Amniotic epithelial cell (primary cell): ENCODE data around the gene LIME1.

Source experiments
- DNase-seq: peaks from one replicate; pipeline ENCODE4 v3.0.0-alpha.2; 2010; ENCODE audit warnings: low read depth

The LIME1 gene

DNA sequence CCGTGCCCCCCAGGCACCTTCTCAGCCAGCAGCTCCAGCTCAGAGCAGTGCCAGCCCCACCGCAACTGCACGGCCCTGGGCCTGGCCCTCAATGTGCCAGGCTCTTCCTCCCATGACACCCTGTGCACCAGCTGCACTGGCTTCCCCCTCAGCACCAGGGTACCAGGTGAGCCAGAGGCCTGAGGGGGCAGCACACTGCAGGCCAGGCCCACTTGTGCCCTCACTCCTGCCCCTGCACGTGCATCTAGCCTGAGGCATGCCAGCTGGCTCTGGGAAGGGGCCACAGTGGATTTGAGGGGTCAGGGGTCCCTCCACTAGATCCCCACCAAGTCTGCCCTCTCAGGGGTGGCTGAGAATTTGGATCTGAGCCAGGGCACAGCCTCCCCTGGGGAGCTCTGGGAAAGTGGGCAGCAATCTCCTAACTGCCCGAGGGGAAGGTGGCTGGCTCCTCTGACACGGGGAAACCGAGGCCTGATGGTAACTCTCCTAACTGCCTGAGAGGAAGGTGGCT, 39.1 kb upstream of the LIME1 start:
- no peak for DNase-seq

- DNase-seq, result no peak
Measured at GRCh38 chr20:63697868-63698545, 38.5 kb upstream of the LIME1 start.

DNA sequence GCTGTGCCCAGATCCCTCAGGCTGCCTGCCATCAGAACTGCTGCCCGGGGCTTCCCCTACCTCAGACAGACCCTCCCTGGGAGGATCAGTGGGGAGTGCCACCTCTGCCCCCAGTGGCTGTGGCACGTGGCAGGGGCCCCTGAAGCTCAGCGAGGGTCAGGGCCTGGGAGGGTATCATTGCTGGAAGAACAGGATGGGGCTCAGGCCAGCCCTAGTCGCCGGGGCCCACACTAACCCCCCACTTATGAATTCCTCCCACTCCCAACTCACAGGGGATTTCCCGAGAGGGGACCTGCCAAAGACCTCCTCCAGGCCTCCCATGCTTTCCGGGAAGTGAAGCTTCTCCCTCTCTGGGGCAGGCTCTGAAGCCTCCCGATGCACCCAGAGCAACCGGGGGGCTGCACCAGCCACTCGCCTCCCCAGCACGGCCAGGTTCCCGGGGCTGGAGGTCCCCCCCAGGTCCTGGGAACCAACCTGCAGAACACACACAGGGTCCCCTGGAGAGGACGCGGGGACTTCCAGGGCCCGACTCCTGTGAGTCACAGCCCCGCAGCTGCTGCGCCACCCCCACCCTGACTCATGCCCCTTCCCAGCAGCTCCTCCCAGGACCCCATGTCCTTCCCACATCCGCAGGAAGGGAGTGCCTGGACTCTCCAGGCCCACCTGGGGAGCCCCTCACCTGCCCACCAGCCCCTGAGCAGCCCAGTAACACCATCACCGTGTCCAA, 37.6 kb upstream of the LIME1 start:
- DNase-seq, result peak; percentile 83

DNA sequence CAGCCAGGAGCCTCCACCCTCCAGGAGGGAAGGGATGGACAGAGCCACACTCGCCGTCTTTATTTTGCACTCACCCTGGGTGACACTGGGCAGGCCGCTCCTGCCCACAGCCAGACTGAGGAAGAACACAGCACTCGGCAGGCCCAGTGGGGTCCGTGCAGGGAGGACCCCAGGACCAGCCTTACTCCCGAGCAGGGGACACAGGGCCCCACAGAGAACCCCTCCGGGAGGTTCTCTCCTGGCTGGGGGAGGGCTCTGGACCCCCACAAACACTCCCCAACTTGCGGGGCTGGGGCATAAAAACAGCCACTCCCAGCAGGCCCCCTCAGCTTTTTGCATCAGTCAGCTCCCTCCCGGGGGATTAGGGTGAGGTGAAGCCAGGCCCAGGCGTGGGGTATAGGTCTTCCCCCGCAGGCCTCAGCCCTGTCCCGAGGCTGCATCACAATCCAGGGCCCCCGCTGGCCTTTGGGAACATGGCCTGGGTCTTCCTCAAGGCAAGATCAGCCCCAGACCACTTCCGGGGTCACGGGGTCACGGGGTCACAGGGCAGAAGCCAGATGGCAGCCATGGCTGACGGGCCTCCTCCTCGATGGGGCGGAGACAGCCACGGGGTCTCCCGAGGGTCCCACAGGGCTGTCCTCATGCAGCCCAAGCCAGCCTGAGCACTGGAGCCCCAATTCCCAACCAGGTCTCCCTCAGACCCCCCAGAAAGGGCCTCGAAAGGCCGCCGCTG, 36.8 kb upstream of the LIME1 start:
- no peak for DNase-seq

DNA sequence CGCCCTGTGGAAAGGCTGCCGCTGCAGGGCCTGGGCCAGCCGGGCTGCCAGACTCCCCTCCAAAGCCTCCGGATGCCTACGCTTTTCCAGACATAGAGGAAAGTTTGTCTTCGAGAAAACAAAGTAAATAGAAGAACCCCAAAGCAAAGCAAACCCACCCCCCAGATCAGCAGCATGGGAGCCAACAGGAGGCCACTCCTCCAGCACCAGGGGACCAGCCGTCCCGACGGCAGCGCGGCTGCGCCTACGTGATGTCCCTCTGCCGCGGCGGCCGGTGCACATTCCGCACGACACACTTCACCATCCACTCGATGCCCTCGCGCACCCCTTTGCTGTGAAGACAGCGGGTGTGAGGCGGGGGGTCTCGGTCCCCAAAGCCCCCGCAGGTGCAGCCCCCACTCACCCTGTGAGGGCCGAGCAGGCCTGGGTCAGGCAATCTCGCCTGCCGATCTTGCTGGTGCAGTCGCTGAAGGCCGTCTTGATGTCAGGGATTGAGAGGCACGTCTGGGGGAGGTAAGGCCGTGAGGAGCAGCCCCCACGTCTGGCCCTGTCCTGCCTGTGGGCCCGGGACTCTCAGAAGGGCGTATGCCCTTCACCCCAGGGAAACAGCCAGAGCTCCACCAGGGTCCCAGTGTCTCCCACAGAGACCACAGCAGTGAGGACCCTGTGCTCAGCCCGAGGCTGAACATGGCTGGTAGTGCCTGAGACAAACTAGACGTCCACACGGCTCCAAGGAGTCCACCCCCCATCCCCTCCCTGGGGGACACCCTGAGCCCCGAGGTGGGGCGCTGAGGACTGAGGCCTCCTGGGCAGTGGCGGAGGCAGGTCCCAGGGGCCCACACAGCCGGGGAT, 36.0 kb upstream of the LIME1 start:
- DNase-seq, result no peak

DNA sequence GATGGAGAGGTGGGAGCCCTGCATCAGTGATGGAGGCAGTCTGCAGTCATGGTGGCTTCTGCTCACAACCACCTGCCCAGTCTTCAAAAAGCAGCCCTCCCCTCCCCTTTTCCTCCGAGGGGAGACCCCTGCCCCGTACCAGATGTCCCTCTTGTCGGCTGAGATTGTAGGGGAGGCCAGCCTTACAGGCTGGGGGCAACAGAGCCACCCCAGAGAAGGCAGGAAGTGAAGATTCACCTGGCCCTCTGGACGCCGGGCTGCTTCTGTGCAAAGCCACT, 35.5 kb upstream of the LIME1 start:
- DNase-seq, result no peak

DNA sequence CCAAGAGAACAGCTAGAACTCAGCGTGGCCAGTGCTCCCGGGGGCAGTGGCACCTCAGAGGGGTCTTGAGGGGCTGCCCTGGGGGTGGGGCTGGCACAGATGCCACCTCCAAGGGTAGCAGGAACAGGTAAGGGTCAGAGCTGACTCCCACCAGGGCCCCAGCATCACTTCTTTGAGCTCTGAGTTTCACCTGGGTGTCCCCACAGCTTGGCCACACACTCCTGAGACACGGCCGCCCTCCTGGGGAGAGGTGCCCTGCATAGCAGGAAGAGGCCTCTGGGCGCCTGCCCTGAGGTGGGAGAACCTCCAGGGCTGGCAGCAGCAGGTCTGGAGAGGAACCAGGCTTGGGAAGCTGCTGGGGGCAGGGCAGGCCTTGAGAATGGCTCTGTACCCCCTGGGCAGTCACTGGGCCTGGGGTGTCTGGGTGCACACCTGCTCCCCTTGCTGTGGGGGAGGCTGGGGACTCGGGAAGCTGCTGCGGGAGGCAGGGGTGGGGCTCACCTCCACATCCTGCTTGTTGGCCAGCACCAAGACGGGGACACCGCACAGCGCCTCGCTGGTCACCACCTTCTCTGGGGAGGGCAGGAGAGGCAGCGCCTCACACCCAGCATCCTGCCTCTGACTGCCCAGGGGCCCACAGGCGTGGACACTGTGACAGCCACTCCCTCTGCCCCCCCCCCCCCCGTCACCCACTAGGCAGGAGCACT, 35.0 kb upstream of the LIME1 start:
- DNase-seq, result no peak

DNA sequence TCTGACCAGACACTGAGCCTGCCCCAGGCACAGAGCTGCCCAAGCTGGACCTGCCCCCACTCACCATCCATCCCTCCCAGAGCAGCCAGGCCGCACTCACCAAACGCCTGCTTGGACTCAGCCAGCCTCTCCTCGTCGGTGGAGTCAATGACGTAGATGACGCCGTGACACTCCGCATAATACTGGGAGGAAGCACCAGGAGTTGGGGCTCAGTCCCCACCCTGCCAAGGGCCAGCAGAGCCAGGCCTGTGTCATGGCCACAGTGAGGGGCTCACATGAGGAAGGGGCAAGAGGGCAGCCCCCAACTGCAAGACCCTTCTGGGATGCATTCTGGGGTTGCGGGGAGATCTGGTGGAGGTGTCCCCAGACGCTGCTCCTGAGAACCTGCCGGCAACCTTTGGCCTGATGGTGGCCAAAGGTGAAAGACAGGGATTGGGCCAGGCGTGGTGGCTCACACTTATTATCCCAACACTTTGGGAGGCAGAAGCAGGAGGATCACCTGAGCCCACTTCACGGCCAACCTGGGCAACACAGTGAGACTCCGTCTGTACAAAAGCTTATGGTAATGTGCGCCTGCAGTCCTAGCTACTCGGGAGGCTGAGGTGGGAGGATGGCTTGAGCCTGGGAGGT, 34.3 kb upstream of the LIME1 start:
- no peak for DNase-seq

- no peak for DNase-seq
Measured at GRCh38 chr20:63702751-63703470, 33.6 kb upstream of the LIME1 start.

- DNase-seq, result no peak
Measured at GRCh38 chr20:63703471-63703975, 32.9 kb upstream of the LIME1 start.

DNA sequence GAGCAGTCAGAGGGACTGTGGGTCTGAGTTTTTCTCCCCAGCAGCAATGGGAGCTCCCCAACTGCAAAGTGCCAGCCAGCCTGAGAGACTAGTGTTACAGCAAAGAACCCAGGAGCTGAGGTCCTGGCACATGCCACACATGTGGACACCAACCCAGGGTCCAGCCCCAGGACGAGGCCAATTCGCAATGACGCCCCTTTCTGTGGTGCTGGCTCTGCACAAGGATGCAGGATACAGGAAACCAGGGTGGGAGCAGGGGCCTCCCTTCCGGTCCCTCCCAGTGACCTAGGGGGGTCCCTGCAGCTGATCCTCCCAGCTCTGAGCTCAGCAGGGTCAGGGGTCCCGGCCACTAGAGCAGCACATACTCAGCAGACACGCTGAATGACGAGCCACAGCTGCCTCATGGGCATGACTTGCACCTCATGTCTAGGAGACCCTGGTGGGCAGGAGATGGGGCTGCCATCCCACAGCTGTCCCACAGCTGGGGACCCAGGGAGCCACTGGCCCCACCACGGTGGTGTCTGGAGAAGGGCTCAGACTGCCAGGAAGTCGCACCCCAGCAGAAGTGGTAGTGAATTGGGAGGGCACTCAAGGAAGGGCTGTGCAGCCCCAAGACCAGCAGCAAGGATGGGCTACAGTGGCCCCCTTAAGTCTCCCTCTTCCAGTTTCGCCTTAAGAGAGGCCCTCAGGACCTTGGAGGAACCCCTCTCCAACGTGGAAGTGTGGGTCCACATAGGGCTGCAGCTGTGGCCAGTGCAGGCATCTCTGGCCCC, 32.3 kb upstream of the LIME1 start:
- no peak for DNase-seq

GRCh38 chr20:63704749-63705117, 31.7 kb upstream of the LIME1 start:
- DNase-seq, result no peak

DNA sequence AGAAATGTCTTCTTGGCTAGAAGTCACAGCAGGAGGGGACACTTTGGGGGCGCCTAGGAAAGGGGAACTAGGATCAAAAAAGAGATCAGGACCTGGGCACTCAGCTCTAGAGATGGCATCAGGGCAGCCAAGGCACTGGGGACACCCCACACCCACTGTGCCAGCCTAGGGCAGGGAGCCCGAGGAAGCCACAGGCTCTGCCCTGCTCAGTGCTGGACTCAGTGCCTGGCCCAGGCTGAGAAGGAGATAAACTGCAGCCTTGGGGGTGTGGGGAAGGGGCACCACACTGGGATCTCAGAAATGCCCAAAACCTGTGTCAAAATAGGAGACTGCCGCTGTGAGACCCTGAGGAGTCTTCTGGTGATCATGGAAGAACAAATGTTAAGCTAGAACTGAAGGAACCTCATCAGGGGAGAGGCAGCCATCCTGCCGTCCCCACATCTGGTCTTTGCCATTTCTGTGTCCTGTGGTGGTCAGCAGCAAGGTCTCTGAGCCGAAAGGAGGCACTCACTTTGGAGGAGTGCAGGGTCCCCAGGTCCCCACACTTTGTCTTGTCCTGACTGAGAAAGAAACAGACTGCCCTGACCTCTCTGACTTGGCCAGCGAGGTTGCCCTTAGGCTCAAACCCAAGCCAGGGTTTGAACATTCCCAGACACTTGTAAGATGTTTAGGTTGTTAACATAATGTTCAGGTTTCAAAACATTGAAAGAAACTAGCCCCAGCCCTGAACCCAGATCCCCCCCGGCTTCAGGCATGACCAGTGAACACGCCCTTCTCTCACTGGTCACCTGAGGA, 31.0 kb upstream of the LIME1 start:
- DNase-seq, result no peak

DNA sequence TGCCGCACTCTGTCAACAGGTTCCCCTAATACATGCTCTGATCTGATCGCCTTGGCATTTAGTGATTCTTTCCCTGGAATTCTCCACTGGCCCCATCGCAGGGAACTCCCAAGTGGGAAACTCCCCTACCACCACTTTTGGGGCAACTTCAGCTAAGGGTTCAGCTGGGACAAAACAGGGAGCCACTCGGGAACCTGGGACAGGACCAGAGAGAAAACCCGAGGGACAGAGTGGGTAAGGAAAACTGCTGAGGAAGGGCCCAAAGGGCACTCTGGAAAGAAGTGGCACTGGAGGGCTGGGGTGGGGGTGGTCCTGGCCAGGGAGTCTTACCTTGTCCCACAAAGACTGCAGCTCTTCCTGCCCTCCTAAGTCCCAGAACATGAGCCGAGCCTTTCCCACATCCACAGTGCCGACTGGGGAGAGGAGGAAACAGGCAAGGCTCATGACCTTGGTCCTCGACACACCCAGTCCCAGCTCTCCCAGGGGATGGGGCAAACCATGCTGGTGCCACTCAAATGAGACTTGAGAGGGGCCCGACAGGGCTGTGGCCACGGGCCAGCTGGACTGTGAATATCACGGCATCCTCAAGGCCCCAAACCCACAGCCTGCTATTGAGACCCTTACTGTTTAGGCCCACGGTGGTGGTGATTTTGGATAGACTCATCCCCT, 30.3 kb upstream of the LIME1 start:
- no peak for DNase-seq

GRCh38 chr20:63706852-63707557, 29.5 kb upstream of the LIME1 start:
- peak; percentile 51 for DNase-seq

DNA sequence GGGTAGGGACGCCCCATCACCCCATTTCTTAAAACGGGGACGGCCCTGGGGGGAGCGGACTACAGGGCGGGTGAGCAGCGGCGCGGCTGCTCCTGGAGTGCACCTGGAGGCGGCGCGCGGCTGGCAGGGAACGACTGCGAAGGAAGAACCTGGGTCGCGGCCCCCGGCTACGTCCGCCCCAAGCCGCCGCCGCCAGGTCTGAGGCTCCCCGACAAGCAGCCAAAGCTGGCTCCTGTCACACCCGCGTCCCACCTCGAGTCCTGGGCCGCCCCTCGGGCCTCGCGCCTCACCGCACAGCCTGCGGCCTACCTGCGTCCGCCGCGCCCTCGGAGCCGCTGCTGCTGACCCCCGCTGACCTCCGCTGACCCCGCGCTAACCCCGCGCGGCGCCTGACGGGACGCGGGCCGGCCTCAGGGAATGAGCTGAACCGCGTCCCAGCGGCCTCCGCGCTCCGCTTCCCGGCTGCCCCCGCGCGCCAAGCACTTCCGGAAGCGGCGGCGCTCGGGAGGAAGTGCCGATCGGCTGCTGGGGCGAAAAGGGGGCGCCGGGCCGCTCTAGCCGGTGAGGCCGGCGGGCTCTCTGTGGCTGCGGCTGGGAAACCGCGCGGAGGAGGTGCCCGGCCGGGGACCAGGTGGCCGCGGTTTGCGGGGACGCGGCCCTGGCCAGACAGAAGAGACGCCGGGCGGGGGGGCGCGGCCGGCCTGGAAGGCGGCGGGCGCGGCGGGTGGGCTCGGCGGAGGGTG, 28.7 kb upstream of the LIME1 start, which contains the start of the genes ARFRP1 and ZGPAT:
TSS of gene ARFRP1 (minus strand) at position 419 of the 743 bp plus-strand sequence. CDS start 885 bp downstream, outside the sequence.
TSS of gene ZGPAT (plus strand) at position 482 of the 743 bp plus-strand sequence. CDS start 542 bp downstream, outside the sequence.
- DNase-seq, result peak; percentile 80
